ENCODE results near the gene PACRG.

Gene PACRG

DNA sequence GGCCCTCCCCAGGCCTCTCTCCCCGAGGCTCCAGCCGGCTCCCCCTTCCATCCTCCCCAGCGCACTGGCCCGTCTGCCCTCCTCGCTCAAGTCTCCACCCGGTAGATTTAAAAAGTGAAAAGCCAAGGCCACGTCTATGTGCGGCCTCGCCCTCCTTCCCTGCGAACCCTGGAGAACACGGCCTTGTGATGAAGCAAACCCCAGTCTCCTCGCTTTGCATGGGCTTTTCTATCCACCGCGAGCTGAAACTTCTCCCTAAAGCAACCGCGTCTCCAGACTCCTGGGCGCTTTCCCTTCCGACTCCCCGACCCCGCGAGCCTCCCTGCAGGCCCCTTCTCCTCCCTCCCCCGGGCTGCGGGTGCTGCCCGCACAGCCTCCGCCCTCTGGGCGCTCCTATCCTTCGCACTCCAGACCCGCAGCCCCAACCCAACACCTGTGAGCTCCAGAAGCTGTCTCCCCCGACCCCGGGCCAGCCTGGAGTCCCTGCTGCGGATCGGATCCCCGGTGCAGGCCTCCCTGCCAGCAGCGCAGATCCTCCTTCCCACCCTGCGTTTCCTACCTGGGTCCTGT lies 421.6 kb downstream of the PACRG start:
- POLR2A ChIA-PET: no interaction called here
- no peak overlapping the region for H3K4me3 ChIP-seq (ENCODE audit: low read depth, low read length)
- CTCF ChIA-PET: no interaction called here
- TF ChIP-seq, protein P1, sequence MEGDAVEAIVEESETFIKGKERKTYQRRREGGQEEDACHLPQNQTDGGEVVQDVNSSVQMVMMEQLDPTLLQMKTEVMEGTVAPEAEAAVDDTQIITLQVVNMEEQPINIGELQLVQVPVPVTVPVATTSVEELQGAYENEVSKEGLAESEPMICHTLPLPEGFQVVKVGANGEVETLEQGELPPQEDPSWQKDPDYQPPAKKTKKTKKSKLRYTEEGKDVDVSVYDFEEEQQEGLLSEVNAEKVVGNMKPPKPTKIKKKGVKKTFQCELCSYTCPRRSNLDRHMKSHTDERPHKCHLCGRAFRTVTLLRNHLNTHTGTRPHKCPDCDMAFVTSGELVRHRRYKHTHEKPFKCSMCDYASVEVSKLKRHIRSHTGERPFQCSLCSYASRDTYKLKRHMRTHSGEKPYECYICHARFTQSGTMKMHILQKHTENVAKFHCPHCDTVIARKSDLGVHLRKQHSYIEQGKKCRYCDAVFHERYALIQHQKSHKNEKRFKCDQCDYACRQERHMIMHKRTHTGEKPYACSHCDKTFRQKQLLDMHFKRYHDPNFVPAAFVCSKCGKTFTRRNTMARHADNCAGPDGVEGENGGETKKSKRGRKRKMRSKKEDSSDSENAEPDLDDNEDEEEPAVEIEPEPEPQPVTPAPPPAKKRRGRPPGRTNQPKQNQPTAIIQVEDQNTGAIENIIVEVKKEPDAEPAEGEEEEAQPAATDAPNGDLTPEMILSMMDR (IDR thresholded peaks at IDR 0.05; ENCODE audit: insufficient read depth, low read length, missing control alignments): no peak
- no peak for DNase-seq (ENCODE audit: low read depth, low spot score)

DNA sequence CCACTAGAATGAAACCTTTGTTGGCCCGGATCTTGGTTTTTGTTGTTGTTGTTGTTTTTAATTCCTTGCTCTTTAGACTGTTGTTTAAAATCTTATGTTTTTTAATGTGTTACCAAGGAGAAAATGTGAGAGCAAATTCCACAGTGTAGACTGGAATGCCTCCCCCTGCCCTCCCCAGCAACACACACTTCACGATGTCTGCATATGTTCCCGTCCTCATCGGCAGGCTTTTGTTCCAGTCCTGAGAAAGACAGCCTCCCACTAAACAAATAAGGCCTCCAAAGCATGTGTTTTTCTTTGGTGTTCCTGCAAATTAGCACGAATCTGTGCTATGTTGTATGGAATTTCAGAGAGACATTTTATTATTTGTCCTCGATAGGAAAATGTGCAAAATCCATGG lies 423.4 kb downstream of the PACRG start:
- POLR2A ChIA-PET: no interaction called here
- TF ChIP-seq, protein P1 (IDR thresholded peaks at IDR 0.05; ENCODE audit: insufficient read depth, low read length, missing control alignments): no peak
- no peak overlapping the region for H3K4me3 ChIP-seq (ENCODE audit: low read depth, low read length)
- no peak for DNase-seq (ENCODE audit: low read depth, low spot score)
- CTCF ChIA-PET: no interaction called here

DNA sequence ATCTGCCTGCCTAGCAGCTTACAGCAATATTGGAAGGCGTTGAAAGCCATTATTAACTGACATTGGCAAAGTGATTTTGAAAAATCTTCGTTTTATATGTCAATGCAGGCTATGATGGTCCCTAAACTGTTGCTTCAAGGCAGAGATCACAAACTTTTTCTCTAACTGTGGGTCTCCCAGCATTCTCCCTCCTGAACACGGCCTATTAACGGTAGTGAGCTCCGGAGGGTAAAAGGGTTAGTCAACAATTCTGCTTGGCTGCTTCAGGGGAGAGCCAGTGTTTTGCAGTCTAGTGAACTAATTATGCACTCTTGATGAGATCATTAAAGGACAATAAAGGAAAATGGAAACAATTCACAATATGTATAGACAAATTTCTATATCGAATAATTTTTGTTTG lies 424.9 kb downstream of the PACRG start:
- TF ChIP-seq, protein P1 (IDR thresholded peaks at IDR 0.05; ENCODE audit: insufficient read depth, low read length, missing control alignments): no peak
- DNase-seq (ENCODE audit: low read depth, low spot score): no peak
- CTCF ChIA-PET: no interaction called here
- POLR2A ChIA-PET: no interaction called here
- no peak overlapping the region for H3K4me3 ChIP-seq (ENCODE audit: low read depth, low read length)

DNA sequence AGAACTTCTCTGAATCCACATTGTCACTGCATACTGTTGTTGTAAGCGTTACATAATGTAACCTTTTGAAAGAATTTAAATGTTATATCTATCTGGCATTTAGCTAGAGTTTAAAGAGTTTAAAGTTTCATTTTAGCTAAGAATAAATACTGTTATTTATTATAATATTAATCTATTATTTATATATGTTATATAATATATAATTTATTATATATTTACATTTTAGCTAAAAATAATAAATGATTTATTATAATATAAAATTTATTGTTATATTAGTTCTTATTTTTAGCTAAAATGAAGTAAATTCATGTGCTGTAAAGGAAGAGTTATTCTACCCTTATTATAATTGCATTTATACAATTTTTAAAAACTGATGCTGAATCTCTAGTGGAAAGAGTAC lies 431.3 kb downstream of the PACRG start:
- no peak overlapping the region for H3K4me3 ChIP-seq (ENCODE audit: low read depth, low read length)
- TF ChIP-seq, protein P1 (IDR thresholded peaks at IDR 0.05; ENCODE audit: insufficient read depth, low read length, missing control alignments): no peak
- DNase-seq (ENCODE audit: low read depth, low spot score): no peak
- POLR2A ChIA-PET: no interaction called here
- CTCF ChIA-PET: no interaction called here

DNA sequence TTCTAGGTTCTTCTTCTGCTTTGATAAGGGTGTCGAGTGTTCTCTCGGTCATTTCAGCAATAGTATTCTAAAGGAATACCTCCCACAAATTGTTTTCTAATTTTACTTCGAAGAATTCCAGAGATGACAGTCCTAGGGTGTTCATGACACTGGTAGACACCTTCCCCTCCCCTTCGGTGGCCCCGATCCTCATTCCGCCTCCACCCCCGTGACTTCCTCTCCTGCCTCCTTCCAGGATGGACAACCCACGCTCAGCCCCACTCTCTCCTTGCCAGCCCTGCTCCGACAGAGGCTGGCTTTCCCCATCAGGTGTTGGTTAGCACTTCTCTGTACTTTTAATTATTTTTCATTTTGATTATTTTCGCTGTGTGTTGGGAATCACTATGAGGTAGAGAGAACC lies 431.9 kb downstream of the PACRG start:
- no peak overlapping the region for H3K4me3 ChIP-seq (ENCODE audit: low read depth, low read length)
- no peak for DNase-seq (ENCODE audit: low read depth, low spot score)
- TF ChIP-seq, protein P1 (IDR thresholded peaks at IDR 0.05; ENCODE audit: insufficient read depth, low read length, missing control alignments): no peak
- POLR2A ChIA-PET: no interaction called here
- CTCF ChIA-PET: no interaction called here

DNA sequence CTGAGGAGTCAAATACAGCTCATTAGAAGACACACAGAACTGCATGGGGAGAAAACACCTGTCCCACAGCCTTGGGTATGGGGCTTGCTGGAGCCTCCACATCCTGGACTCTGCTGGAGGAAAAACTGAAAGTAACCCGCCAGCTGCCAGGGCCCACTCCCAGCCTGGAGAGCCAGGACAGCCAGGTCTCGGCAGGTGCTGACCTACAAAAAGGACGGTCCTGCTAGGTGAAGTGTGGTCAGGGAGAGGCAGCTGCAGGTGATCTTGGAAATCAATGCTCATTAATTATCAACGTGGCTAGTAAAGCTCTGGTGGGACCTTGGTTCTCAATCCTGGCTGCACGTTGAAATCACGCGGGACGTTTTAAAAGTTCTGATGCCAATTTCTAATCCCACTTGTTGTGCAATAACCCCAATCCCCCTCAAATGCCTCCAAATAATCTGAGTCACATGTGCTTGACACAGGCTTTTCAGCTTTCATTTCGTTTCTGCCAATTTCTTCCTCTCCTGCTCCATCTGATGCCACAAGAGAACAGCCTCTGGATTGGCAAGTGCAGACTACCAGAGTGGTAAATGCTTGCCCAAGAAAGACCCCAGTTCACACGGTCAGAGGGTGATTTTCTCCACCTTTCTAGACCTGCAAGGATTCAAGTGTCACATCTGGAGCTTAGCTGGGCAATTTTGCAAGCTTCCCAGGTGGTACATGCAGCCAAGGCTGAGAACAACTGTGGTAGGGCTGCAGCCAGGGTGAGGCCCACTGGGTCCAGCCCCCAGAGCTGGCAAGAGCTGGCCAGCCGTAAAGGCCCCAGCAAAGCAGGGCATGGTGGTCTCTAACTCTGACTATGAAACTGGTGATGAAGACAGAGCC lies 434.5 kb downstream of the PACRG start:
- H3K4me3 ChIP-seq (ENCODE audit: low read depth, low read length): no peak overlapping the region
- CTCF ChIA-PET: no interaction called here
- POLR2A ChIA-PET: no interaction called here
- no peak for DNase-seq (ENCODE audit: low read depth, low spot score)
- TF ChIP-seq, protein P1 (IDR thresholded peaks at IDR 0.05; ENCODE audit: insufficient read depth, low read length, missing control alignments): no peak

Measured in AG04449 (cell line).